Activated CD8-positive, alpha-beta memory T cell treated with anti-CD3 and anti-CD28 coated beads, Interleukin-2, amount 50 U/mL, for 1 hour (primary cell): ENCODE results near the gene SLC32A1.

Experiments used
- DNase-seq: peaks from one replicate; pipeline ENCODE4 v3.0.0-alpha.2; 2020; ENCODE audit errors: extremely low read depth

The SLC32A1 gene

DNA sequence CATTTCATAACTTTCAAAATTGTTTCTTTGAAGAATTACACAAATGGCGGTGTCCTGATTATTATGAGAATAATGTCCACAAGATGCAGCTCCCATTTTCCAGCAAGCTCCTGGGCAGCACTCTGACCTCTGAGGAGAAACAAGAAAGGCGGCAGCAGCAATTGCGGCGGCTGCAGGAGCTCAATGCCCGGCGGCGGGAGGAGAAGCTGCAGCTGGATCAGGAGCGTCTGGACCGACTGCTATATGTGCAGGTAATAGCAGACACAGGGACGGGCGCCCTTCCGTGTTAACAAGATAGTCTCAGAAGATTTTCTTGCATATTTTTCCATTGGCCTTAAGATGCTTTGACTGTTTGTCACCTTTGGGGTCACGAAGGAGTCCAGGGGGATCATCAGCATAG is 30.6 kb downstream of the SLC32A1 start:
- no peak for DNase-seq

DNA sequence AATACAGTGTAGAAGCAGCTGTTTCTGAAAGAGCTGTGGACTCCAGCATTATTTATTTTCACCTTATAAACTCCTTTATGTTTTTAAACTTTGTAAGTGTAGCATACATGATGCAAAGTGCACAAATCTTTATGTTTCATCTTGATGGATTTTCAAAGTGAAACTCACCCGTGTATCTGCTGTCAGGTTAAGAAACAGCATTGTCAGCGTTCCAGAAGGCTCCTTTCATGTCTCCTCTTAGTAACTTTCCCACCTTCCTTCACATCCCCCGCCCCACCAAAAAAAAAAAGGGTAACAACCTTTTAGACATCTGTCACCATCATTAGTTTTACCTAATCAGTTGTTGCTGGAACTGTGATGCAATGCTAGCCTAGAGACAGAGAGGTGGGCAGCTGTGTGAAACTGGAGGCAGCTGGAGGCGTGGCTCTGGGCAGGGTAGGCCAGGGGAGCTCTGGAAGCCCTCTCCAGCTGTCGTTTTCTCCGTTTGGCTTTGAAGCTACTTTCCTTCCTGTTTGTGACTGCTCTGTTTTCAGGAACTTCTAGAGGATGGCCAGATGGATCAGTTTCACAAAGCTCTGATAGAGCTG is 31.1 kb downstream of the SLC32A1 start:
- no peak for DNase-seq

DNA sequence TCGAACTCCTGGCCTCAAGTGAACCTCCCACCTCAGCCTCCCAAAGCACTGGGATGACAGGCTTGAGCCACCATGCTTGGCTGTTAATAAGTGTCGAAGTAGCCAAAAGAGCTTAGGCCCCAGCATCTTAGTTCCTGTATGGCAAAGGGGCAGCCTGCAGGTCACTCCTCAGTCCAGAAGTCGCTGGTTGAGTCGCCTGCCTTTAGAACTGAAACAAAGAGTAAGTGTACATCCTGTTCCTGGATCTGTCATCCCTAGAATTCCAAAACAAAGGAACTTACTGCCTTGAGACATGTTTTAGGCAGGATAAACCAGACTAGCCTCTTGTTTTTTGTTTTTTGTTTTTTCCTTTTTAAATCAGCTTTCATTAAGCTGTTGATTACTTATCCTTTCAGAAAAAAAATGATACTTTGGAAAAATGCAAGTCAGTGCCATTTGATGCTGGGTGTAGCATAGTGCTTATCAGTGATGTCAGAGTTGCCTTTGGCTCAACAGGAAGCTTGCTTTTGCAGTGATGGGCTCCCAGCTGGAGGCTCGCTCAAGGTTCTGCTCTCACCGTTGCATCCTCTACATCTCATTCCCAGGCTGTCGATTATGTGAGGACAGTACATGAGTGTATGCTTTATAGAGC is 33.0 kb downstream of the SLC32A1 start:
- DNase-seq, result no peak

DNA sequence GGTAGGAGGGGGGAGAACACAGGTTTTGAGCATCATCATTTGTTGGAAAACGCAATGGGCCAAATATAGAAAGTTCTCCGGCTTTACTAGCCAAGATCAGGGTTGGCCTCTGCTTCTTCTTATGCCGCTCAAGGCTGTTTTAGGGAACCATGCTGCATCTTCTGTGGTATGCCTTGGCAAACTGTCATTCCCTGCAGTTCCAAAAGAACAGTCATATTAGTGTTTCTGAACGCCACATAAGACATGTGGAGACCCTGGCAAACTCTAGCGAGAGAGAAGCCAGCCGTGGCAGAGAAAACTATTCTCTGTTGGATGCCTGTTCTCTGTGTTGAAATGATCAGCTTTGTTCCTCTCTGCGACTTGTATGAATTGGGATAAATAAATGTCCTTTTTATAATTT is 34.8 kb downstream of the SLC32A1 start:
- DNase-seq, result no peak

DNA sequence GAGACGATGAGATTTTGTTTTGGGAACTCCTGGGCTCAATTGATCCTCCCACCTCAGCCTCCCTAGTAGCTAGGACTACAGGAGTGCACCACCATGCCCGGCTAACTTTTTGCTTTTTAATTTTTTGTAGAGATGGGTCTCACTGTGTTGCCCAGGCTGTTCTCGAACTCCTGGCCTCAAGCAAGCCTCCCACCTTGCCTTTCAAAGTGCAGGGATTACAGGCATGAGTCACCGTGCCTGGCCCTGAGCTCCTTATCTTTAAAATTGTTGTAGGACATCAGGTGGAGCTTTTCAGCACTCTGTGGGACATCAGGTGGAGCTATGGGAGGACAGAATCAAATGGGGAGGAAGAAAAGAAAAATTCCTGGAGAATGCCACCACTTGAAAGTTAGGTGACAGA is 36.7 kb downstream of the SLC32A1 start:
- DNase-seq, result no peak

DNA sequence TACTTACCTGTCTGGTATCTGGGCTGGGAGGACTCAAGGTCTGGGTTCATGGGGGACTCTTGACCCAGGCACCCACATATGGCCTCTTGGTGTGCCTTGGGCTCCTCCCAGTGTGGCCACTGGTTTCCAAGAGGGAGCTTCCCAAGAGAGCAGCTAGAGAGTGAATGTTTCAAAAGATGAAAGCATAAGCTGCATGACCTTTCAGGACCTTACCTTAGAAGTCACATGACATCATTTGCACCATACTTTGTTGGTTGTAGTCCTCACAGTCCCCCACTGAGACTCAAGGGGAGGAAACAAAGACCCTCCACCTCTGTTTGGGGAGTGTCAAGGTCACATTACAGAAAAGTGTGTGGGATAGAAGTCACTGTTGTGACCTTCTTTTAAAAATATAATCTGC is 37.9 kb downstream of the SLC32A1 start:
- no peak for DNase-seq

DNA sequence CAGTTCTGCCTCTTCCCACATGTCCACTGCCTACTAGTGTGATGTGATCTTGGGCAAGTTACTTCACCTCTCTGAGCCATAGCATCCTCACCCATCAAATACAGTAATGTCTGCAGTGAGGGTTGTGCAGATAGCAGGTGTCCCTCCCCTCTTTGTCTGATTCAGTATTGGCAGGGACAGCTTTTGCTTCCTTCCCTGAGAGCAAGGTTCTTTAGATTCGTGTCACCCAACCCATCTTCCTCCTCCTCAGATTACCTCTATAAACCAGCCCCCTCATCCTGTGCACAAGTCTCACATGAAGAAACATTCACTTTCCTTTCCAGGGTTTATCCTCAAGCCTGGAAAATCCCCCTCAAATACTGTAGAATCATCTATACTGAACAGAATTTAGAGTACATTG is 39.3 kb downstream of the SLC32A1 start:
- DNase-seq, result no peak

DNA sequence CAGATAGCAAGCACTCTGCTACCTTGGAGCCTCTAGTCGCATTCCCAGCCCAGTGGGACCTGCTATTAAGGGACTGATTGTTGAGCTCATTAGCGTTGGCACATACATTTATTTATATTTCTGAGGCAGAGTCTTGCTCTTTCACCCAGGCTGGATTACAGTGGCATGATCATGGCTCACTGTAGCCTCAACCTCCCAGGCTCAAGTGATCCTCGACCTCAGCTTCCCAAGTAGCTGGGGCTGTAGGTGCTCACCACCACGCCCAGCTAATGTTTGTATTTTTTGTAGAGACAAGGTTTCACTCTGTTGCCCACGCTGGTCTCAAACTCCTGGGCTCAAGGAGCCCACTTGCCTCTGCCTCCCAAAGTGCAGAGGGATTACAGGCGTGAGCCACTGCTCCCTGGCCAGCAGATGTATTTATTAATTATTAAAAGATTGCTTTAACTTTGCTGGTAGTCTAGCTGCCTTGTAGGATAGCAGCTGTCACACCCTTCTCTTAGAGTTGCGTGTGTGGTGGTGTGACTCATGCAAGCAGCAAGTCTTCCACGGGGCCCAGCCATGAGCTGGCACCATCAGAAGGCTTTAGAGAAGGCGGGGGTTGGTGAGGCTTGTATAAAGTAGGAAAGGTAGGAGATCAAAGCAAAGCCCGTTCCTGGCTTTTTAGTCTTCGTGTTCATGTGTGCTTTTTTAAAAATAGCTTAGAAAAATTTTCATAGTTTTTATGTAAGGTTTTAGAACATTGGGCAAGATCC is 40.5 kb downstream of the SLC32A1 start:
- DNase-seq, result no peak

DNA sequence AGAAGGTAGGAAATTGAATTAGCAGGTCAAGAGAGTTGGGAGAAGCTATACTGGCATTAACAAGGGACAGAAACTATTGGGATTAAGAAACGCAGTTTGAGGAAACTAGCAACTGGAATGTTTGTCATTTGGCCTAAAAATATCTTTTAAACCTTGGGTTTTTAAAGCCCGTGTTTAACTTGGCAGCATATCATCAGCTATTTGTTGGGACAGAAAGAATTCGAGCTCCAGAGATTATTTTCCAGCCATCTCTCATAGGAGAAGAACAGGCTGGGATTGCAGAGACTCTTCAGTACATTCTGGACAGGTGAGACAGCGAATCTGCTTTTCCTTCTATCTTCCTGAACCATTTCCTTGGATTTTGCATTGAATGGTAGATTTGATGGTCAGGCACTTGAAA is 41.8 kb downstream of the SLC32A1 start:
- DNase-seq, result no peak

DNA sequence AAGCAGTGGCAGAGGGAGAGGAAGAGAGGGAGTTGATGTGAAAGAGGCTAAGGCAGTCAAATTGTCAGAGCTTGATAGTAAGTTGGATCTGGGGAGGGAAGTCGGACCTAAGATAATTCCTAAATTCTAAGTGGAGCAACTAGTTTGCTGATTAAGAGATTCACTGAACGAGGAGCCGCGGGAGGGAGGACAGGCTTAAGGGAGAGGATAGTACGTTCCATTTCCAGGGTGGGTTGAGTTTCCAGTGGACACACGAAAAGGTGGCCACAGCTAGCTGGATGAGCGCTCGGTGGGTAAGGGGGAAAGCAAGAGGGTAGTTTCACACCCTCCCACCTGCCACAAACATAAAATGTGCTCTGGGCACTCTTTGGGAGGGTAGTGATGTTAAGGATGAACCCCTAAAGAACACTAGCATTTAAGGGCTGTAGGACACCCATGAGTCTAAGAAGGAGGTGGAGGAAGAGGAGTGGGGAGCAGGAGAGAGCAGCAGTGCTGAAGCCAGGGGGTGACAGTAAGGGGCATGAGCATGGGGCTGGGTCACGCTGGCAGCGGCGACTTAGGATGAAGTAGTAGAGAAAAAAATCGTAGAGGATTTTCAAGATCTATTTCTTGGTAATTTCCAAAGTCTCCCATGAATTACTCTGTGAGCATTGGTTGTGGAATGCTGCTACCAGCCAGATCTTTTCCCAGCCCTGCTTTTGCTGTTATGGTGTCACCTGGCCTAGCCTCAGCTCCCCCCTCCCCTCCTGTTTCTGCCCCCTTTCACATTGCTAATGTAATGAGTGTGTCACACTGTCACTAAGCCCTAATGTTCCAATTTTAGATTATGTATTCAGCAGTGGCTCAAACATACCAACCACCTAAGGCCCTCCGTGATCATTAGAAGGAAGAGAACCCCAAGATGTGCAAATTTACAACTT is 45.4 kb downstream of the SLC32A1 start:
- no peak for DNase-seq

DNA sequence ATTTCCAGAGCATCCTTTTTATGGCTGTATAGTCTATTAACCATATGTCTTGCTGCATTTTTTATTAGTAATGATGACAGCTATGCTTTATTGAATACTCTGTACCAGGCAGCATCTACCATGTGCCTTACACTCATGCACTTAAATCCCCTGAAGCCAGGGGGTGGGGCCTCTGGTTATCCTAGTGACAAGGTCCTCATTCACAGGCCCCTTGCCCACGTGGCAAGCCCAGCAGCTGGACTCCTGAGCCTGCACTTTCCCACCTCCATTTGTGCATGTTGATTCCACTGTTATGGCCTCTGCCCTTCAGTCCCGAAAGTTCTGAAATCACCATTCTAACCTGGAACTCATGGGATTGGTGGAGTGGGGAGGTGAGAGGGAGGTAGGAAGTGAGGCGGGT is 46.3 kb downstream of the SLC32A1 start:
- DNase-seq, result no peak

DNA sequence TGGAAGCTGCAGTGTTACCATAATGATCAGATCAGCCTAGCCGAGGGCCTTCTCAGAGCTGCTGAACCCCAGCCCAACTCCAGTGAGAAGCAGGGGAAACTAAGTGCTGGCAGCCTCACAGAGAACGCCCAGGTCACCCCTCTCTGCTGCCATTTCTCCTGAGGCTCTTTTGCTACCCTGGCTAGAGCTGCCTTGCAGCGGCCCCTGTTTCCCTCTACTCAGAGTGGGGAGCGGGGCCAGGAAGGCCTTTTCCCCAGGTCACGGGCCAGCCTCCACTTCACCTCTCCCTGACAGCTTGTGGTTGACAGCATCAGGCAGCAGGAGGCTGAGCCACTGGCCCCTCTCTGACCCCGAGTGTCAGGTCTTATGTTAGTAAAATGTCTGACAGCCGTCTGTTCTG is 46.7 kb downstream of the SLC32A1 start:
- no peak for DNase-seq

DNA sequence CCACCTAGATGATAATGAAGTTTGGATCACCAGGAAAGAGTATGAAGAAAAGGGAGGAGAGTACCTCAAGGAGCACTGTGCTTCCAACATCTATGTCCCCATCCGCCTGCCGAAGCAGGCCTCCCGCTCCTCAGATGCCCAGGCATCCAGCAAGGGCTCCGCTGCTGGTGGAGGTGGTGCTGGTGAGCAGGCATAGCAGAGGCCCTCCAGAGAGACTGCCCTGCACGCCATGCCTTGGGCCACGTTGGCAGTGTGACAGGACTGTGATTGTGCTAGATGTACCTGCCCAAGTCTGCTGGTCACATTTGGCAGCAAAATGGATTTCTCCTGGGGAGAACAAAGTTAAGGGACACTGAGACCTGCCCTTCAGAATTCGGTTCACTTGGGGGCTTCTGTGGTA is 47.3 kb downstream of the SLC32A1 start:
- DNase-seq, result no peak

DNA sequence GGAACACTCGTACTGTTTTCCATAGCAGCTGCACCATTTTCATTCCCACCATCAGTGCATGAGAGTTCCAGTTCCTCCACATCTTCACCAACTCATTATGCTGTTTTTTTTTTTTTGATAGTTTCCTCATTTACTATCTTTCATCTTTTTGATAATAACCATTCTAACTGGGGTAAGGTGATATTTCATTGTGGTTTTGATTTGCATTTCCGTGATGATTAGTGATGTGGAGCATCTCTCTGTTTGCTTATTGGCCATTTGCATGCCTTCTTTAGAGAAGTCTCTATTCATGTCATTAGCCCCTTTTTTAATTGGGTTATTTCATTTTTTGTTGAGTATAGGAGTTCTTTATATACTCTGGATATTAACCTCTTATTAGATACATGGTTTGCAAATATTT is 49.9 kb downstream of the SLC32A1 start:
- DNase-seq, result no peak

DNA sequence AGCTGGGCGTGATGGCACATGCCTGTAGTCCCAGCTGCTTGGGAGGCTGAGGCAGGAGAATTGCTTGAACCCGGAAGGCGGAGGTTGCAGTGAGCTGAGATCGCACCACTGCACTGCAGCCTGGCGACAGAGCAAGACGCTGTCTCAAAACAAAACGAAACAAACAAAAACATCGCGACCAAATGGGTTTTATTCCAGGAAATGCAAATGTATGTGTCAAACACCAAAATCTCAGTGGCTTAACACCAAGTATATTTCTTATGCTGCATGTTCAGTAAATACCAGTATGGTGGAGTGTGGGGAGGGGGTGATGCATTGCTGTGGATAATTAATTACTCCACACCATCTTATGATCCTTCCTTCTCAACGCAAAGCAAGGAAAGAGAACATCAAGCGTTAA is 52.1 kb downstream of the SLC32A1 start:
- DNase-seq, result no peak
